ENCODE results near the gene NEK7.

Gene NEK7

DNA sequence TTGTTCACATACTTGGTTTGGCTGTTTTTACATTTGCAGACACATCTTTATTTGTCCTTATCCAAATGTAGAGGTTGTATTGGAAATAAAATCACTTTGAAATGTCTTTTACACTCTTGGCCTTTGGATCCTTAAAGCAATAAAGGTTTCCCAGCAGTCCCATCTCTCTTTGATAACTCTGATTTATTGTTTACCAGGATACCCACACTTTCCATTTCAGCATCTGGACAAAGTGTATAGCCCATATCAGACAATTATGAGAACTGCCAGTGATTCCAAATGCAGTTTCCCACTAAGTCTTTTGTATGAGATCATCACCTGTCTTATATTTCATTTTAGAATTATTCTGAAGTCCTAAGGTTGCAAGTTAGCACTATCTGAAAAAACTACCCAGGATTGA, 114.7 kb downstream of the NEK7 start:
- DNase-seq (ENCODE audit: insufficient read length, low spot score) (no peak), FAIRE-seq (no peak)
- TF ChIP-seq POLR2A (IDR thresholded peaks at IDR 0.05; ENCODE audit: low read depth, low read length), result no peak

DNA sequence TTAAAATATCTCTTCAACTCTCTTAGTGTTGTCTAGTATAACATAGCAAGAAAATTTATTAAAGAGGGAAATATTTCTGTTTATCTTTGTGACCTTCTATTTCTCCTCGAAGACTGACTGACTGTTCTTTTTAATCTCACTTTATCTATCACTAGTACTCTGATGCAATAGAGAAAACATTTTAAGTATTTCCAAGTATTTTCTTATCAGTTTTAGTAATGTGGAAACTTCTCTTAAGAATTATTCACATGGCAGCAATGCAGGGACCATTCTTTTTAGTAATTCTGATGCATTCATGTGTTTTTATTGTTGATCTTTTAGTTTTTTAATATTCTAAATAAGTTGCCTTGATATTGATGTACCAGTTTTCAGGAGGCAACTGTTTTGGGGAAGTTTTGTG, 115.7 kb downstream of the NEK7 start:
- no peak for DNase-seq (ENCODE audit: insufficient read length, low spot score)
- no peak for TF ChIP-seq POLR2A (IDR thresholded peaks at IDR 0.05; ENCODE audit: low read depth, low read length)

DNA sequence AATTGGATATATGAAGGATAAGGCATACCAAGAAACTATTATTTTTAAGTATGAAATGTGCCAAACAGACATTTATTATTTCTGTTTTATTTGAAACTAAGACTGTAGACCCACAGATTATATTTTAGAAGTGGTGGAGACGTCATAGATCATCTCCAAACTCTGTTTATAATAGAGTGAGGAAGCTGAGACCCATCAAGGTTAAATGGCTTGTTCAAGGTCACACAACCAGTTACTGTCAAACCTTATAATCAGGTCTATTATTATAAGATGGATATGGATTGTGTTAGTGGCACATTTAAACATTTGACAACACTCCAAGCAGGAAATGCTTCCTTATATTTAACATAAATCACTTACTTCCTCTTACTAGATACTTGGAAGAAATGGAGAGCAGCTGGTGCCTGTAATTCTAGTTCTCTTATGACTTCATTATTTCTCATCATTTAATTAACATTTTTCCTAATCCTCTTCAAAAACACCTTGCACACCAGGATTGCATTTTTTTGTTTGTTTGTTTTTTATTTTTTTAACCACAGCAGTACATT, 117.0 kb downstream of the NEK7 start:
- DNase-seq (ENCODE audit: insufficient read length, low spot score) (no peak), FAIRE-seq (no peak)
- TF ChIP-seq POLR2A (IDR thresholded peaks at IDR 0.05; ENCODE audit: low read depth, low read length), result no peak

More for the DNA sequence above, 115.7 kb downstream of the NEK7 start:
- FAIRE-seq, result no peak

DNA sequence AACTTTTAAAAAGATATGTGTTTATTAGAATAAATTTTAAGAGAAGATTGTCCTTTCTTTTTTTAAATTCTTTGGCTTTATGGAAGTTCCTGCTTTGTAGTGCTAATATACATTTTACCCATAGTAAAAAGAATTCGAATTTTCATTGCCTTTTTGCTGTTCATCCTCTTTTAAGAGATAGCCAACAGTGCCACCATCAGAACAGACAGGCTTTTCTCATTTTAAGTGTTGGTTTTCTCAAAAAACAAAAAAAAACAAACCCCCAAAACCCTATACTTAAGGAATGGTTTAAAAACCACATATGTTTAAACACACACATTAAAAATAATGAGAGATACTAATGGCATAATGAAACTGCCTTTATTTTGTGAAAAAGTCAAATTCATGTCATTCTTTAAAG, 118.8 kb downstream of the NEK7 start:
- FAIRE-seq (no peak), DNase-seq (ENCODE audit: insufficient read length, low spot score) (no peak)
- TF ChIP-seq POLR2A (IDR thresholded peaks at IDR 0.05; ENCODE audit: low read depth, low read length), result no peak

- TF ChIP-seq POLR2A (IDR thresholded peaks at IDR 0.05; ENCODE audit: low read depth, low read length), result no peak
- DNase-seq (ENCODE audit: insufficient read length, low spot score), result no peak
- FAIRE-seq, result no peak
These were observed 119.4 kb downstream of the NEK7 start for GRCh38 chr1:198276241-198276640.

GRCh38 chr1:198278943-198279342, 122.1 kb downstream of the NEK7 start:
- TF ChIP-seq POLR2A (IDR thresholded peaks at IDR 0.05; ENCODE audit: low read depth, low read length), result no peak
- DNase-seq (ENCODE audit: insufficient read length, low spot score) (no peak), FAIRE-seq (no peak)

DNA sequence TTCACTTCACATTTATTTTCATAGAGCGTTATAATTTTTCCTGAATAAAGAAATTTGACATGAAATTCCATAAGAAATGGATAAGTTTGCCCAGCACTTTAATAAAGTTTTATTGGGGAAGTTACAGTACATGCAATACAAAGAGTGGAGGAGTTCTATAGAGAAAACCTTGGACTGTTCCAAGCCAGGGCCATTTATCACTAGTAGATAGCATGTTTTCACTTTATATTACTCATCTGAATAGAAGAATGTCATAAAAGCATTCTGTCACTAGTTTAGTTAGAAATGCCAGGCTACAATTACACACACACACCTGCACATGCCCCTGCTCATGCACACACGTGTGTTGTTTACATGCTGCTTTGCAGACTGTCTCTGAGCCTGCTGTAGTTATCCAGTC, 123.3 kb downstream of the NEK7 start:
- FAIRE-seq (no peak), DNase-seq (ENCODE audit: insufficient read length, low spot score) (no peak)
- TF ChIP-seq POLR2A (IDR thresholded peaks at IDR 0.05; ENCODE audit: low read depth, low read length), result no peak

- TF ChIP-seq POLR2A (IDR thresholded peaks at IDR 0.05; ENCODE audit: low read depth, low read length), result no peak
- FAIRE-seq, result peak; percentile 11
- DNase-seq (ENCODE audit: insufficient read length, low spot score), result no peak
These were observed 125.1 kb downstream of the NEK7 start for GRCh38 chr1:198281911-198282310.

DNA sequence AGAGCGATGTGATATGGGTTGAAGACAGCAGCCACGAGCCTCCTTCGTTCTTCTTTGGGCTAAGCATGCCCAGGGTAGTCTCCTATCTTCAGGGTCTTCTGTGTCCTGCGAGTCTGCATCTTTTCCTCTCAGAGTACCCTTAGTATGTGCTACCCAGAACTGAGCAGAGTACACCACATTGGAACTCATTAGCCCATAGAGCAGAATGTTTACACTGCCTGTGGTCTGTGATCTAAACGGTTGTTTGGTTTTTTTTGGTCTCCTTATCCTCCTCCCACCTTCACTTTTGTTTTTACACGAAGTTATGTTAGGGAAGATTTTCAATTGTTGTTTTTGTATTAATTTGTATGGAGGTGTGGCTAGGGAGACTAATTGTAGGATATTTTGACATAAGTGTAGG, 126.4 kb downstream of the NEK7 start:
- no peak for TF ChIP-seq POLR2A (IDR thresholded peaks at IDR 0.05; ENCODE audit: low read depth, low read length)
- DNase-seq (ENCODE audit: insufficient read length, low spot score), result no peak
- no peak for FAIRE-seq

- no peak for DNase-seq (ENCODE audit: insufficient read length, low spot score)
- FAIRE-seq, result peak; percentile 36
- TF ChIP-seq POLR2A (IDR thresholded peaks at IDR 0.05; ENCODE audit: low read depth, low read length), result no peak
These were observed 131.1 kb downstream of the NEK7 start for GRCh38 chr1:198287916-198288315.

- FAIRE-seq (peak; percentile 57), DNase-seq (ENCODE audit: insufficient read length, low spot score) (no peak)
- TF ChIP-seq POLR2A (IDR thresholded peaks at IDR 0.05; ENCODE audit: low read depth, low read length), result no peak
These were observed 133.4 kb downstream of the NEK7 start for GRCh38 chr1:198290089-198290683.

DNA sequence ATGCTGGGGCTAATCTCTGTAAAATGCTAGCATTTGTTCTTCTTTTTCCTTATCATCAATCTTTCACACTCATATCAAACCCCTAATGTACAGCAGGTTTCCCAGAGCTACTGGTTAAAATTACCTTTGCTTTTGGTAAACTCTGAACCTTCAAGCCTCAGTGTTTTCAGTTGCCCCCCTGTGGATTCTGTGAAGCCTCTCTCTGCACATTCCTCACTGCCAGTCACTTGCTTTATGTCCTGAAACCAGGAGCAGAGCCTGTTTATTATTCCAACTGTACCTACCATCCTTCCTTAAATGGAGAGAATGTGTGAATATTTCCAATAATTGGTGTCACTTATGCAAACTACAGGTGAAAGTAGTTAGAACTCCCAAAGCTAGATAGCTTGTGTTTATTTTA, 134.2 kb downstream of the NEK7 start:
- DNase-seq (ENCODE audit: insufficient read length, low spot score) (no peak), FAIRE-seq (peak; percentile 65)
- no peak for TF ChIP-seq POLR2A (IDR thresholded peaks at IDR 0.05; ENCODE audit: low read depth, low read length)

- FAIRE-seq (peak; percentile 11), DNase-seq (ENCODE audit: insufficient read length, low spot score) (no peak)
- TF ChIP-seq POLR2A (IDR thresholded peaks at IDR 0.05; ENCODE audit: low read depth, low read length), result no peak
These were observed 135.1 kb downstream of the NEK7 start for GRCh38 chr1:198291924-198292323.

DNA sequence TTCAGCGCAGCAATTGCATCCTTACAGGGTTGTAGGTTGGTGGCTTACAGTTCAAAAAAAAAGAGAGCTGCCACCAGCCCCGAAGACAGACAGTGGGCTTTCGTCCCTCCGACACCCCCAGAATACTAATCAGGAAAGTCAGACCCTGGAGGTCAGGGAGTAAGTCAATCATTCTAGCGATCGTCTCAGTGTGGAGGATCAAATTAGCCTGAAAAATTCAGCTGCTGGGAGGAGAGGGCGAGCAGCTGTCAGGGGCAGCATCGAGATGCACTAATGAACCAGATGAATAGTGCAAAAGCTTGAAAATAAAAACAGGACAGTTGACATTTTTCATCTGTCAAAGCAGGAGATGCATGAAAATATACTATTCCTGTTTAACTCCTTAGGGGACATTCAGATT, 138.4 kb downstream of the NEK7 start:
- no peak for DNase-seq (ENCODE audit: insufficient read length, low spot score)
- TF ChIP-seq POLR2A (IDR thresholded peaks at IDR 0.05; ENCODE audit: low read depth, low read length), result no peak
- FAIRE-seq, result no peak

DNA sequence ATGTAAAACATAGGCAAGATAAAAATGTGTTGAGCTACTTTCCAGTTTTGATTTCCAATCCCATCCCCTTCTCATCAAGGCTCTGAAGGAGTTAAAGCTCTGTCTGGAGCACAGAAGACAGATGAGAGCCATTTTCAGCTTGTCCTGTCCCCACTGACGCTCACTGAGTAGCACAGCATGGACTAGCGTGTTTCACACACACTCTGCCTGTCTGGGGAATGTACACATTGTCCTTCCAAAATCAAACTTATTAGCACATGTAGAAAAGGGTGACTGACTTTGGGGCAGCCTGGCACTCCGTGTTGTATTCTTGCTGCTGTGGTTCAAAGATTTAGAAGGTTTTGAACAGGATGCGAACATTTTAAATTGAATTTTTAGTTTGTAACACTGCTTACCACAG, 139.2 kb downstream of the NEK7 start:
- no peak for DNase-seq (ENCODE audit: insufficient read length, low spot score)
- TF ChIP-seq POLR2A (IDR thresholded peaks at IDR 0.05; ENCODE audit: low read depth, low read length), result no peak
- FAIRE-seq, result no peak

GRCh38 chr1:198297281-198297680, 140.5 kb downstream of the NEK7 start:
- no peak for DNase-seq (ENCODE audit: insufficient read length, low spot score)
- no peak for FAIRE-seq
- no peak for TF ChIP-seq POLR2A (IDR thresholded peaks at IDR 0.05; ENCODE audit: low read depth, low read length)
